Myocyte (in vitro differentiated cells): ENCODE results near the gene DOCK1. TPM values are rescaled to one million over a fixed set of nuclear protein-coding genes. Genes with fewer than 3 reads are reported as not detected.

ENCODE experiments used
- DNase-seq: peaks from one replicate; pipeline ENCODE4 v3.0.0-alpha.2; 2012; ENCODE audit warnings: low read depth
- total RNA-seq: library from RNA; depleted of rRNA; stranded (reverse); fragments of >200 nt; gene quantifications from 2 replicates; pipeline ENCODE4 v1.2.3, GENCODE V29; 2014

The DOCK1 gene
- total RNA-seq, 1 donor from 2014 or later, result 35.1 TPM

DNA sequence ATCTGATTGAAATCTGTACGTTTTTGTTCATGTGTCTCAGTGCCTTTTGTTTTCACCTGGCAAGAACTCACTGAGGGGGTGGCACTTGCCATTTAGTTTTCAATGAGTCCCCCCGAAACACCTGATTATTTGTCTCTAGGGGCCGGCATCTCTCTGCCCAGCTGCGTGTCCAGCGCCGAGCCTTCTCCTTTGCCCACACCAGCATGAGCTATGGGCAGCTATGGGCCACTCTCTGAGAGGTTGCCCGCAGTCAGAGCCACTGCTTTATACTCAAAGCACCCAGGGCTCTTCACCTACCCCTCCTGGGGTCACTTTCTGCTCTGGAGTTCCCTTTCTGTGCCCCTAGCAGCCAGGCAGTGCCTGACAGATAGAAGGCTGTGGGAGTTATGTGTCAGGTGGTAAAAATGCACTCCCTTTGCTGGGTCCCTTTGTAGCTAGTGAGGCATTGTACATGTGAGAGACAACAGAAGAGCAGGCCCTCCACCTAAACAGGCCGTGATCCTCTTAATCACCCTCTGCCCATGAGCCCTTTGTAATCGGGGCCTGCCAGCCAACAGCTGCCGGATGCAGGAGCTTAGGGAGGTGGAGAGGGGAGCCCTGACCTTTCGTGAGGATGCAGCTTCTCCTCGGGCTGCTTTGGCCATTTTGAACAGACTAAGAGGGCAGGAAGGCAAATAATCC lies 510.8 kb downstream of the DOCK1 start:
- peak; percentile 58 for DNase-seq

DNA sequence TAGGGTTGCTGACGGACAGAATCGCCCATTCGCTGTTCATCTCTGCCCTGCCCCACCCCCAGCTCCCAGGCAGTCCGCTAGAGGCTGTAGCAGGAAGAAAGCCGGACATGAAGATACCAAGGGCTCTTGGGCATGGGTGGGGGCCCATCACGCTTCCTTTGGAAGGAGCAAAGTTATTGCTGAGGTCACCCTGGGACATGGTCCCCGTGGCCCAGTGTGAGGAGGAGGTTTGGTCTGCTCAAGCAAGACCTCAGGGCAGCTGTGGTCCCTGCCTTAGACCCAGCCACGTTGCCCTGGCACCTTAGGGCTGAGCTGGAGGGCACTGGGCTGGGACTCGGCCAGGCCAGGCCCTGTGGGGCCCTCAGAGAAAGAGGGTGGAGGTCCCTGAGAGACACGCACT lies 511.8 kb downstream of the DOCK1 start:
- DNase-seq, result no peak

DNA sequence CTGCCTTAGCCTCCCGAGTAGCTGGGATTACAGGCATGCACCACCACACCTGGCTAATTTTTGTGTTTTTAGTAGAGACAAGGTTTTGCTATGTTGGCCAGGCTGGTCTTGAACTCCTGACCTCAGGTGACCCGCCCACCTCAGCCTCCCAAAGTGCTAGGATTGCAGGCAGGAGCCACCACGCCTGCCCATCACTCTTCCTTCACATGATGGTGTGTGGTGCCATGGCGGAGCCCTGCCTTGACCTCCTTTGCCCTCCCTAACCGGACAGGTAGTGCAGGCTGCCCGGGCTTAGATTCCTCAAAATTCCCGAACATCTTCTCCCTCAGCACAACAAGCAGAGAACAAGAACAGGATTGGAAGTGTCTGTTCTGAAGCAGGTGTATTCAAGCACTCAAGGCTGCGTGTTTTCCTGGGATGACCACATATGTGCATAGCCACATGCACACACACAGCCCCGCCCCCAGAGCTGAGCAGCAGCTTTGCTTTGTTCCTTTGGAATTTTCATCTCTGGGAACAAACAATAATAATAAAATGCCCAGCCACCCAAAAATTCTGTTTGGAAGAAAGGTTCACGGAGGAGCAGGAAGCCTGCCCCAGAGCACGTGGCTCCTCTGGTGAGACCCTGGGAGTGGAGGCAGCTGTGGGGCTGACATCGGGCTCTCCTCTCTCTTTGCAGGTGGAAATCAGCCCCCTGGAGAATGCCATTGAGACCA lies 512.6 kb downstream of the DOCK1 start:
- DNase-seq, result no peak

DNA sequence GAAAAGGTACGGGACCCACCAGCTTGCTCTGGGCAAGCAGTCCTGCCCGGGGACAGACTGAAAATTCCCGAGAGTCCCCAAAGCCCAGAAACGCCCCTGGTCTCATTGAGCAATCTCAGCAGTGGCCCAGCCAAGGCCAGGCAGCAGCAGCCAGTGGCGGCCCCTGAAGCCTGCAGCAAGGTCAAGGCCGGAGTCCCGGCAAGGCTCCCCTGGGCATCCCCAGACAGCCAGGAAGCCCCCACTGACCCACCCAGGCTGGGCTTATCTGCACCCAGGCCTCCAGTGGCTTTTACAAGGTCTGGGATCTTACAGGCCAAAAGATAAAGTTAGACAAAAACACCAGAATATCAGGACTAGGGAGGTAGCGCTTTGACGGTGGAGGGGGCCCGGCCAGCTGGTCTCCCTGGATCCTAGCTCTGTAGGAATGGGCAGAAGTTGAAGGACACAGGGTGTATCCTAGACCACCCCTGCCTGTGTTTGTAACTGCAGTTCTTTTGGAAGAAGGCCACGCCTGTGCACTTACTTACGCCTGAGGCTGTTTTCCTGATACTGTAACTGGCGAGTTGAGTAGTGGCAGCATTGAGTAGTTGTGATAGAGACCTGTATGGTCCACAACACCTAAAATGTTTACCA lies 513.4 kb downstream of the DOCK1 start:
- no peak for DNase-seq

DNA sequence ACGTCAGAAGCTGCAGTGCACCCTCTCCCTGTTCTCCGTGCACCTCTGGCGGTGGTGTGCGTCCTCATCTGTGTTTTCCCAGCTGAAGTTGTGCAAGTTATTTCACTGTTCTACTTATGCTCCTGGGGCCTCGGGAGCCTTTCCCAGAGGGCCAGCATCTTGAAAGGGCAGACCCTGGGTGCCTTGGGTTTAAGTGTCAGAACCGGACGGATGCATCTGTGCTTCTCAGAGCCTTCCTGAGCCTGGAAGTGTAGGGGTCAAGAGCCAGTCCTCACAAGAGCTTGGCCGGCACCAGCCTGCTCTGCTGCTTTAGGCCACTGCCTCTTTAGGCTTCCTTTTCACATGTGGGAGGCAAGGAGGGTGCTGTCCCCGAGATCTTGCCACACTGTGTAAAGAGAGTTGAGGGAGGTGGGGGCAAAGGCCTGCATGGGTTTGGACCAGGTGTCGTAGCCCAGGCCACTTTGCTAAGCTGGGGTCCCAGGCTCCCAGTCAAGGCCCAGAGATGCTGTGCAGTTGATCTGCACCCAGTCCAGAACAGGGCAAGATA lies 515.0 kb downstream of the DOCK1 start:
- no peak for DNase-seq

DNA sequence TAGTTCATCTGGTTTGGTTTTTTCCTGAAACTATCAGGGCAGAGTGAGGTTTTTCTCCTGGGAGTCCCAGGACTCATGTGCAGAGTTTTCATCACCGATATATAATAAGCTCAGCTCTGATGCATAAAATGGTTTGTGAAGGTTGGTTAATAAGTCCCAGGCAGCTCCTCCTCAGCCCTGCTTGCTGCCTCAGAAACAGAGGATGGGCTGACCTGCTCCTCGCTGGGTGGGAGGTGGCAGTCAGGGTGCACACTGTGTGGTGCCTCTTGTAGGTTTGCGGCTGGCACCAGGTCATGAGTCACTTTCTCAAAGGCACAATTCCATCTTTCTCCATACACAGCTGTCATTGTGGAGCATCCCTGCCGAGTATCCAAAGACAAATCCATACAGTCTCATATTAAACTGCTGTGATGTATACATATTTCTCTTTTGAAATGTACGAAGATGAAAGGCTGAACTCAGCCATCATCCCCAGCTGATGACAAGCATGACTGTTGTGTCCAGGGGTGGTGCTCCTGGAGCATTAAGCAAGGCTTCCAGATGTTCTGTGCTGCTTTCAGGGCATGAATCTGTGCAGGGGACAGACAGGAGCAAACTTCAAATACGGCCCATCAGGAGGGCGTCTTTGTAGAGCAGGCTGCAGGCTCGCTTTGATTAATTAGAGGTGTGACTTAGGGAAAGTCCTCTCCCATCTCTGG lies 518.1 kb downstream of the DOCK1 start:
- no peak for DNase-seq

DNA sequence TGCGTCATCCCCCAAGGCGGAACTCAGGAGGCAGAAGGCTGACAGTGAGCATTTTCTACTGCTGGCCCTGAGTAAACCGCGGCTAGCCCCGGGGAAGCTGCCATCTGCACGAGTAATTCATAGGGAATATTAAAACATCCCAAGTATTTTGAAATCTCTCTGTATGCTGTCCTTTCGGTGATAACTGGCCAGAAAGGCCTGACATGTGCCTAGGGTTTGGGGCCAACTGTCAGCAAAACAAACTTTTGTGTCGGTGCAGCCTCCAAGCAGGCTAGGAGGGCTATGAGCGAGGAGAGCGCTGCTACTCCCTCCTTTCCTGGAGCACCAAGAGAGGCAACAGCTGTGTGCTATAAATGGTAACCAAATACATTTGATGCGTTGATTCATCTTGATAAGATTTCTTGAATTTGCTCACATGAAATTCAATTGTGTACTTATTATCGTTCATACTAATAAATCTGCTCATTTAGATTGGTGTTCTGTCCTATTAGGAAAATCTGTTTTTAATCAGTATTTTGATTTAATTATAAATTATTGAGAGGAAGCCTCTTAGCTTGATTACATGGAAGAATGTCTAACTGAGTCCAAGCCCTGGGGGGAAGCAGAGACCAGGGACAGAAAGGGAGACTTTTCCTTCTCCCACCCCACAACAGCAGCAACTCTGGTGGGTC lies 519.5 kb downstream of the DOCK1 start:
- peak; percentile 88 for DNase-seq

DNA sequence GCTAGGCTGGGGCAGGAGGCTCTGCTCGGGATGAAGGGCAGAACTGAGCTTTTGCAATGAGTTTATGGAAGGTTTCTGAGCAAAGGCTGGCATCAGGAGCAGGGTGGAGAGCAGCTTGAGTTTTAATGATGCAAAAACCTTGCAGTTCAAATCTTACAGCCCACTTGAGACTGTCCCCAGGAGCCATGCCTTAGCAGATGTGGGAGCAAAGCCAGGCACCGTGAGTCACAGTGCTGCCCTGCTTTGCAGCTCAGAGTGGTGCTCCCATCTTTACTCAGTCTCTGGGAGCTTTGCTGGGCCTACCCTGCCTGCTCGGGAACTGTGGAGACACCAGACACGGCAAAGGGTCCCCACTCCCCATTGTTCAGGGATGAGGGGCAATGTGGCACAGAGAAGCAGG lies 521.5 kb downstream of the DOCK1 start:
- peak; percentile 34 for DNase-seq

DNA sequence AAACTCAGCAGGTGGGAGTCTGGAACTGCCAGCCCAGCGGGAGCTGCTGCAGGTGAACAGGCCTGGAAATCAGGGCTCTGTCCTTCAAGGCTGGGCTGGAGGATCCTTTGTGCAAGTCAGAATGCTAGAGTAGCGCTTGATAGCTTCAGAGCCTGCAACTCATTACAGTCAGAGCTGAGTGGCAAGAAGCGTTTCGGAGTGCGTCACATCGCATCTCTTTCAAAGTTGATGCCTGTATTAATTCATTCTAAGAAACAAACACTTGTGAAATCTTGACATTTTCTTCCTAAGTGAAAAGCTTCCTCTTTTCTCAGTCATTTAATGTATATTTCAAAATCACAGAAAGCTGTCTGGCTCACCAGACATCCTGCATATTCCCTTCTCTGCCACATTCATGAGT lies 522.7 kb downstream of the DOCK1 start:
- DNase-seq, result no peak

DNA sequence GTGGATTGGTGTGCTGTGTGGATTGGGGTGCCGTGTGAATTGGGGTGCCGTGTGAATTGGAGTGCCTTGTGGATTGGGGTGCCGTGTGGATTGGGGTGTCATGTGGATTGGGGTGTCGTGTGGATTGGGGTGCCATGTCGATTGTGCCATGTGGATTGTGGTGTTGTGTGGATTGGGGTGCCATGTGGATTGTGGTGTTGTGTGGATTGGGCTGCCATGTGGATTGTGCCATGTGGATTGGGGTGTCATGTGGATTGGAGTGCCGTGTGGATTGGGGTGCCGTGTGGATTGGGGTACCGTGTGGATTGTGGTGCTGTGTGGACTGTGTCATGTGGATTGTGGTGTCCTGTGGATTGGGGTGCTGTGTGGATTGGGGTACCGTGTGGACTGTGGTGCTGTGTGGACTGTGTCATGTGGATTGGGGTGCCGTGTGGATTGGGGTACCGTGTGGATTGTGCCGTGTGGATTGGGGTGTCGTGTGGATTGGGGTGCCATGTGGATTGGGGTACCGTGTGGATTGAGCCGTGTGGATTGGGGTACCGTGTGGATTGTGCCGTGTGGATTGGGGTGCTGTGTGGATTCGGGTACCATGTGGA lies 523.3 kb downstream of the DOCK1 start:
- no peak for DNase-seq

DNA sequence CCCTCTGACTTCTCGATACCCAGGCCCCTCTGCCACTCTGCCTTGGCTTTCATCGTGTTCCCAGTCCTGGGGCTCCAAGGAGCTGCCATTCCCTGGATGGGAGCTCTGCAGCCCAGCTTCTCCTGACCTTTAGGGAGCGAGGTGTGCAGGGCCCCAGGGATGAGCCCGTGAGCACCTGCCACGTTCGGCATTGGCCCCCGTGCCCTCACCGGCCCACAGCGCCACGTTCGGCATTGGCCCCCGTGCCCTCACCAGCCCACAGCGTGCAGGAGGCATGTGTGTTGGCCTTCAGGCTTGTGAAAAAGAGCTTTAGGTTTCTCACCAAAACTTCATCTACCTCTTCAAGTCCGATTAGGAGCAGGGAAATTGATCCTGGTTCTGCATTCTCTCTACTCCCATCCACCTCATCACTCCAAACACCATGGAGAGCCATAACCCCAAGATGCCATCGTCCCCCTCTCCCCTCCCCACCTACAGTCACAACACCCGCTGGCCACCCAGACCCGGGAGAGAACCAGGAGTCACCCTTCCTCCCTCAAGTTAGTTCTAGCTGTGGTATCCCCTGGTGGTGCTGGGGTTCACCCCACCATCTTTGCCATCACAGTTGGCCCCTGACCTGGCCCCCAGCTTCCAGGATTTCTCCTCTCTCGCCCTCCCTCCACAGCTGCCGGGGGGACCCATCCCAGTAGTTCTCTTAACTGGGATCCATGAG lies 524.5 kb downstream of the DOCK1 start:
- no peak for DNase-seq

DNA sequence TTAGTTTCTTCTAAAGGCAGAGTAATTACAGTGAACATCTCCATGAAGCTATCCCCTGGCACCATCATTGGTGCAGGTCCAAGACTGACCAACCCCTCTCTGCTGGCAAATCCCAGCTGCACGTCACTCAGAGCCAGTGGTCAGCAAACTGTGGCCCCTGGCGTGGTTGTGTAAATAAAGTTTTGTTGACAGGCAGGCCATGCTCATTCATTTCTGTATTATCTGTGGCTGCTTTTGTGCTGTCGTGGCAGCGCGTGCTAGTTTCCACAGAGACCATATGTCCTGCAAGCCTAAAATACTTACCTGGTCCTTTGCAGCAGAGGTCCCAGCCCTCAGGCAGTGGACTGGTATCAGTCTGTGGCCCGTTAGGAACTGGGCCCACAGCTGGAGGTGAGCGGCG lies 526.3 kb downstream of the DOCK1 start:
- no peak for DNase-seq

DNA sequence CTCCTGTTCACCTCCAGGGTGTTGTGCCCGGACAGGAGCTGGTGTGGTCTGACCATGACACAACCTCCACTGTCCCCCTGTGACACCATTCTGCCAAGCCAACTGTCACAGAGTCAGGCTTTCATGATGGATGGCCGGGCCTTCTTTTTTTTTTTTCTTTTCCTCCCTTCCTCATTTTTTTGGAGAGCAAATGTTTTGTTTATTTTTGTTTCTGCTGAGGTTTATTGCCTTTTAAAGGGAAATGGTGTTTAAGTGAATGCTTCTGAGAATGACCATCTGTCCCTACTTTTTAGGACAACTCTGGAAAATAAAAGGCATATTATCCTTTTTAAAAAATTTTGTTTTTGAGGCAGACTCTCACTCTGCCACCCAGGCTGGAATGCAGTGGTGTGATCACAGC lies 528.8 kb downstream of the DOCK1 start:
- no peak for DNase-seq

DNA sequence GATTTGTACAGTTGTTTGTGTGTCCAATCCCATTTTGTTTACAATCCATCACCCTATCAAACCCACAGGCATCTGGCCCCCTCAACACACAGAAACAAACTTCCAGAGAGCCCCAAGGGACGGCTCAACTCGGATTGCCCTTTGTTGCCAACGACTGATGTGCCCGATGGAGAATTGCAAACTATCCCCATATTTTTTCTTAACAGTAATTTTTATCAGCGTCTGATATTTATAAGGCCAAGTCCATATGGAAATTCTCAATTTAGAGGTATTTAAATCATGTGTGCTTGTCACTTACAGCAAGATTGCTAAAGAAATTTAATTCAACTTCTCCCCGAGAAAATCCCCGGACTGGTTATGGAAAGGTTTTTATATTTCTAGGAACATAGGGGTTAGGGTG lies 530.0 kb downstream of the DOCK1 start:
- no peak for DNase-seq

DNA sequence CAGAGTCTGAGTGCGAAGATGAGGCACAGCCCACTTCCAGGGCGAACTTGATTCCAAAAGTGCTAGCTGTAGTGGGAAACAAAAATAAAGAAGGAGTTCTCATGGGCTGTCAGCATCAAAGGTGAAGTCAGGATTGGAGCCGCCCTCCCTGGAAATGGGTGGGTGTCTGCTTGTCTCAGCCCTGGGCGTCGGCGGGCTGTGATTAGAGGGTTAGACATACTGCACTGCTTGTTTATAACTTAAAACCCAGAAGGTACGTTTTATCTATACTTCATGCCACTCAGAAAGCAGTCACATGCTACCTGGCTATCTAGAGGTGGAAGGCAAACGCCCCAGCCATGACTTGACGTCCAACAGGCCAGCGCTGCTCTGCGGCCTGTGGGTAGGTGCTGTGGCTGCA lies 535.1 kb downstream of the DOCK1 start:
- no peak for DNase-seq

DNA sequence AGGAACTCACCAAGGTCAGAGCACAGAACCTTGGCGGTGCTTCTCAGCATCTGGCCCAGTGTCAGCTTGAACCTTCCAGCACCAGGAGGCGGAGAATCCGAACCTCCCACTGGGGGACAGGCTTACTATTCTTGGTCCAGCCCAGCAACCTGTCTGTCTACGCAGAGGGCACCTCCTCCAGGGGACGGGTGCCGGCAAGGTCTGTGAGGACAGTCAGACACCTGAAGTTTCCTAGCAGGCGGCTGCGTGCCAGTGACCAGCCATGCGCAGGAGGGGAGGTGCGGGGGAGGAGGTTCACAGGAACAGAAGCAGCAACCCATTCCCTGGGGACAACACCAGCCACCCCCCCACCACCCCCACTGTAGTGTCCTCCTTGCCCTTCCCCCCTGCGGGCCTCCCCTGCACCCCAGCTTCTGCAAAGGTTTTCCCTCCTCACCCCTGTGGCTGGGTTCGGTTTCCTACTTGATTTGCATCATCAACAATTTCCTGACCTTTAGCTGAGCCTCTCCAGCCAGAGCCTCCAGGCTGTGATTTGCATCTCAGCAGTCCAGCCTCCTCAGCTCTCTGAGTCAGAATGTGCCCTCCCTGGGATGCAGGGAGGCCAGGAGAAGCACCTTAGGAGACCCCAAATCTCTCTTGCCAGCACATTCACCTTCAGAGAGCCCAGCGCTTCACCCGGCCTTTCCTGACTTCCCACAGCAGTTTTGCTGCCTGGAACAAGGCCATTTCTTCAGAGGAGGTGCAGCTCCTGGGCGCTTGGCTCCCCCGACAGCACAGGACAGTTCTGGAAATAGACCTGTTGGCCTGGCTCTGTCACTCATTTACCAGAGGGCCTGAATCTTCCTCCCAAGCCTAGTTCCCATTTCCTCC lies 536.4 kb downstream of the DOCK1 start:
- no peak for DNase-seq

DNA sequence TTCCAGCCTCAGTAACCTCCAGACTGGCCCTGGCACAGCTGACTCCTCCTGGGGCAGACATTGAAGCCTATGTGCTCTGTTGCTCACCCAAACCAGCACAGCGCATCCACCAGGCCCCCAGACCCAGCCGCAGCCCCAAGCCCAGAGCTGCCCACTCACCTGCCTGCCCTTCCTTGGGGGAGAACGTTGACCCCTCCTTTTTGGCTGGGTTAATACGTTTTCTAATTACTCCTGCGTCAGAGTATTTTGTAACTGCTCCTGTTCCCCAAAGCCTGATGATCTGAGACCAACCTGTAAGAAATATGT lies 536.9 kb downstream of the DOCK1 start:
- DNase-seq, result no peak

DNA sequence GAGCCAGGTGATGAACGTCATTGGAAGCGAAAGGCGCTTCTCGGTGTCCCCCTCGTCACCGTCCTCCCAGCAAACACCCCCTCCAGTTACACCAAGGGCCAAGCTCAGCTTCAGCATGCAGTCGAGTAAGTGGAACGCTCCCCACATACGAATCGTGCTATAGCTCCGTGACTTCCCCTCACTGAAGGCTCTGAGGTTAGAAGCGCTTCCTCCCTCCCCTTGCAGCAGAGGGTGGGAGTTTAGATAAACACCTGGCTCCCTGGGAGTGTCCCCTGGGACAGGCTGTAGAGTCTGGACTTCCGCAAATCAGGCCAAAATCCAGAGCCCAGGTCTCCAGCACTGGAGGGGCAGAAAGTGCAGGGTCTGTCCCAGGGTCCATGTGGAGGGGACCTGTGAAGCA lies 538.9 kb downstream of the DOCK1 start:
- no peak for DNase-seq

DNA sequence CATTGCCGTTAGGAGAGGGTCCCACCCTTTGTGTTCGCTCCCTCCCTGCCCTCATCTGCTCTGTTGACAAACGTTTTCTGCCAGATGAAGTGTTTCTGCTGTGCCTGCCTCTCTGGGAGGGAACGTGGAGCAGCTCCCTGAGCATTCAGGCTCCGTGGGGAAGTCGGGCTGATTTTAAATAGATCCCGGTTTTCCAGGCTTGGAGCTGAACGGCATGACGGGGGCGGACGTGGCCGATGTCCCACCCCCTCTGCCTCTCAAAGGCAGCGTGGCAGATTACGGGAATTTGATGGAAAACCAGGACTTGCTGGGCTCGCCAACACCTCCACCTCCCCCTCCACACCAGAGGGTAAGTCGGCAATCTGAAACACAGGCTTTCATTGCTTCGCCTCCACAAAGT lies 542.0 kb downstream of the DOCK1 start:
- no peak for DNase-seq
